Activated naive CD8-positive, alpha-beta T cell (primary cell): ENCODE results near the gene VSX1.

ENCODE experiments used
- H3K27ac Mint-ChIP-seq: one replicate; pipeline ENCODE4 v1.8.0; 2021; ENCODE audit warnings: mixed read lengths
- H3K27me3 Mint-ChIP-seq: one replicate; pipeline ENCODE4 v1.8.0; 2021; ENCODE audit warnings: mixed read lengths
- H3K36me3 Mint-ChIP-seq: one replicate; pipeline ENCODE4 v1.8.0; 2021; ENCODE audit warnings: mixed read lengths
- H3K4me1 Mint-ChIP-seq: one replicate; pipeline ENCODE4 v1.8.0; 2021; ENCODE audit warnings: low read depth, mixed read lengths
- H3K4me3 Mint-ChIP-seq: one replicate; pipeline ENCODE4 v1.8.0; 2021; ENCODE audit warnings: mild to moderate bottlenecking, mixed read lengths
- H3K9me3 Mint-ChIP-seq: one replicate; pipeline ENCODE4 v1.8.0; 2021; ENCODE audit warnings: low read depth, mixed read lengths

Gene VSX1

DNA sequence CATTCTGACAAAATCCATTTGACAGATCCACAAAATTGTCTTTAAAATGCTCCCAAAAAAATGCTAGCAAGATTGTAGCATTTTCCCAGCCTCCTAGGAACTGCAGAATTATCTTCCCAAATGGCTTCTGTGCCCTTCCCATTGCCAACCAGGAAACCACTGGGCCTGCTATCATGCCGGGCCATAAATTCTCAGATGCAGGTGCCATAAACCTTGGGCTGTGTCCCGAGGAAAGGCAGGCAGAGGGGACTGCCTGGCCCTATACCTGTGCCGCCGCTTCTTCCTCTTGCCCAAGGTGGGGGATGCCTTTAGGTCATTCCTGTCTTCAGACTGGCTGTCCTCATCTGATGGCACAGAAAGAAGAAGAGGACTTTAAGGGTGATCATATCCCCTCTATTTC, 2.8 kb downstream of the VSX1 start:
- no peak overlapping the region for H3K4me3 Mint-ChIP-seq
- H3K4me1 Mint-ChIP-seq = peaks cover 20% of the 10 kb centered on the region
- no peaks in the 10 kb centered on the region for H3K36me3 Mint-ChIP-seq
- peaks cover 40% of the 10 kb centered on the region for H3K27me3 Mint-ChIP-seq
- no peak overlapping the region for H3K27ac Mint-ChIP-seq
- H3K9me3 Mint-ChIP-seq = no peaks in the 10 kb centered on the region

DNA sequence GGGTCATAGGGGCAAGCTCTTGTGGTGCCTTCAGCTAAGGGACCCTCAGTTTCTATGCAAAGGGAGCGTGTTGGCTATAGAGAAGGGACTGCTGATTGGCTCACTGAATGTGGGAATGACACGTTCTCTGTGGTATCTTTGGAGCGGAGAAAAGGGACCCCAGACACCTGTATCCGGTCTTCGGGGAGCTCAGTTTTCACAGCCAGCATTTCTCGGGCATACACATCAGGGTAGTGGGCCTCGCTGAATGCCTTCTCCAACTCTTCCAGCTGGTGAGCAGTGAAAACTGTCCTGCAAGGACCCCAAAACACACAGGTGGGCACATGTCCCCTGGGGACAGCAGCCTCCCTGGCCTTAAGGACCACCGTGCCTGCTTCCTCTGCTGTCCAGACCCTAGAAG, 3.3 kb downstream of the VSX1 start:
- H3K4me3 Mint-ChIP-seq = no peak overlapping the region
- H3K9me3 Mint-ChIP-seq = no peaks in the 10 kb centered on the region
- H3K27ac Mint-ChIP-seq = no peak overlapping the region
- H3K27me3 Mint-ChIP-seq = peaks cover 38% of the 10 kb centered on the region
- H3K36me3 Mint-ChIP-seq = no peaks in the 10 kb centered on the region
- H3K4me1 Mint-ChIP-seq = peaks cover 18% of the 10 kb centered on the region

DNA sequence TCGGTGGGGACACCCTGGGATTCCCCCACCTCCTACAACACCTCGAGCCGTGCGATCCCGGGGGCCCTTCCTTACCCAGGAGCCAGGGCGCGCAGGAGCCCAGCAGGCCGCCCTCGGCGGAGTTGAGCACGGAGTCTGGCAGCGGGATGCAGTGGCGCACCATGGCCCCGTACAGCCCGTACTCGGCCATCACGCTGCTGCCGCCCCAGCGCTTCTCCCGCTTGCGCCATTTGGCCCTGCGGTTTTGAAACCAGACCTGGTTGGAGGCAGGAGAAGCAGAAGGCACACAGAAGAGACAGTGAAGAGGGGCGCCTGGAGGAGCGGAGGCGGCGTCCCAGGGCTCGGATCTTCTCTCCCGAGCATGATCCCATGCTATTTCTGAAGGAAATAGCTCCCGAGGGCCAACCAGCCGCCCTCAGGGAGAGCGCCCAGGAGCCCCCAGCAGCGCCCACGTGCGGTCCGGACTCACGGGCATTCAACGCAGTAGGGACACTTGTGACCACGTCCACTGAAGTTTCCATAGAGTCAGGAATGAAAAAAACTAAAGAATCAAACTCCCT, 4.3 kb downstream of the VSX1 start:
- Mint-ChIP-seq H3K4me3 (no peak overlapping the region), H3K4me1 (peaks cover 14% of the 10 kb centered on the region), H3K36me3 (no peaks in the 10 kb centered on the region), H3K27ac (no peak overlapping the region), H3K9me3 (no peaks in the 10 kb centered on the region), H3K27me3 (peaks cover 36% of the 10 kb centered on the region)

DNA sequence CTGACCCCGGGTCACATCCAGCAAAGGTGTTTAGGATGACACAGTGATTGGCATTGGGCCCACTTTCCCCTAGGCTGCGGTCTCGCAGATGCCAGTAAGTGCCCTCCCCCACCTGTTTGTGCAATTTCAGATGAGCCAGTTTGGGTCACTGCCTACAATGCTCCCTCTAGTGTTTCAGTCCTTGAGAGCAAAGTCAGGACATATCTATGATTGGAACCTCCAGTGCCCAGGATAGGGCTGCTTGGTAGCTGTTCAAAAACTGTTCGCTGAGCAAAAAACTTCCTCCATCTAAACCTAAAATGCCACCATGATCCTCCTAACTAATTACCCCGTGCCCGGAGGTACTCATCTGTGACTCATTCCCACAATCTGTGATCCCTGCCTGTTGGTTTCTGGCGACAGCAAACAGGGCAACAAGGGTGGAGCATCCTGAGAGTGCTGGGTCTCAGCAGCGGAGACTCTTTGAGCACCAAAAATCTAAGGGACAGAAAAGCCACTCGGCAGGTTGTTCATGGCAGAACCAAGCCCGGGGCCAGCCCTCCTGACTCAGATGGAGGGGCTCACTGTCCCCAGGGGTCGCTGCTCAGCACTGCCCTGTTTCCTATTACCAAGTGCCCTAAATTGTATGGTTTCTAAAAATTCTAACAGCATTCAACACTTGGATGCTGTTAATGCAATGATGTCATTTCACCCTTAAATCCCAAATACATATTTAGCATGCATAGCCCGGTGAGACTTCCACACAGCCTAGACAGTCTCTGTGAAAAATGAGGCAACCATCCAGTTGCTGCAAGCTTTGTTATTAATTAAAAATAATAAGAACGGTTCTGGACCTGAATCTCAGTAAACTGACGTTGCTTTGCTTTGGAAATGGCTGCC, 5.0 kb downstream of the VSX1 start:
- no peak overlapping the region for H3K4me3 Mint-ChIP-seq
- peaks cover 37% of the 10 kb centered on the region for H3K27me3 Mint-ChIP-seq
- H3K36me3 Mint-ChIP-seq = no peaks in the 10 kb centered on the region
- H3K9me3 Mint-ChIP-seq = no peaks in the 10 kb centered on the region
- peaks cover 10% of the 10 kb centered on the region for H3K4me1 Mint-ChIP-seq
- H3K27ac Mint-ChIP-seq = no peak overlapping the region

DNA sequence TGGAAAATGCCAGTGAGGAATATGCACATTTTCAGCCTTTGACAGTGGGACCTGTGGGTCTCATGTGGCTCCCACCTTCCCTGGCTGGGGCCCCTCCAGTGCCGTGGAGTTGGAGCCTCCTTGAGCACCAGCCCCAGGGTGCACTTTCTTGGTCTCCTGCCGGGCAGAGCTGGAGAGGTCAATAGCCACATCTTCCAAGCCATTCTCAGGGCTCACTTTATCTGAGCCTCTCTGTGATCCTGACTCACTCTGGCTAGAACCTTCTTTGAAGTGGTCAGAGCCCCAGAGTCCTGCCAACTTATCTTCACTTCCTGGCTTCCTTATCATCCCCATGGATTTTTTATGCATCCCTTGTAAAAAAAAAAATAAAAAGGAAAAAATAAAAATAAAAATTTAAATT, 5.7 kb downstream of the VSX1 start:
- H3K4me1 Mint-ChIP-seq = peaks cover 10% of the 10 kb centered on the region
- peaks cover 37% of the 10 kb centered on the region for H3K27me3 Mint-ChIP-seq
- no peaks in the 10 kb centered on the region for H3K36me3 Mint-ChIP-seq
- no peak overlapping the region for H3K27ac Mint-ChIP-seq
- no peaks in the 10 kb centered on the region for H3K9me3 Mint-ChIP-seq
- no peak overlapping the region for H3K4me3 Mint-ChIP-seq

DNA sequence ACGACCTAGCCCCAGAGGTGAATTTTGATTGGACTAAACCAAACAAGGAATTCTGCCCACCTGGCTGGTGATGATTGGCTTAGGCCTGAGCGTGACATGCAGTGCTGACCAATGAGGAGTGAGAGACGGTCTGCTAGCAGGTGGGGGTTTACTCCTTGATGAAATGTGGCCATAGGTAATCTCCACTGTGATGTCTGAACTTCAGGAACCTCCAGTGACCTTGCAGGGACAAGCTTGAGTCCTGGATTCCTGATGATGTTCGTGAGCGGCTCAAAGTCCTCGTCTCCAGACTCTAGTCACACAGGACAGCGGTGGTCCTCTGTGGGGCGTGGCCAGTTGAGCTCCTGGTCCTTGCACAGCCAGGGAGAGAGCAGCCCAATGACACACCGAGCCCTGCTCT, 8.4 kb downstream of the VSX1 start:
- no peak overlapping the region for H3K27ac Mint-ChIP-seq
- no peaks in the 10 kb centered on the region for H3K9me3 Mint-ChIP-seq
- no peak overlapping the region for H3K4me3 Mint-ChIP-seq
- H3K4me1 Mint-ChIP-seq = peaks cover 5% of the 10 kb centered on the region
- H3K36me3 Mint-ChIP-seq = no peaks in the 10 kb centered on the region
- H3K27me3 Mint-ChIP-seq = peaks cover 33% of the 10 kb centered on the region

DNA sequence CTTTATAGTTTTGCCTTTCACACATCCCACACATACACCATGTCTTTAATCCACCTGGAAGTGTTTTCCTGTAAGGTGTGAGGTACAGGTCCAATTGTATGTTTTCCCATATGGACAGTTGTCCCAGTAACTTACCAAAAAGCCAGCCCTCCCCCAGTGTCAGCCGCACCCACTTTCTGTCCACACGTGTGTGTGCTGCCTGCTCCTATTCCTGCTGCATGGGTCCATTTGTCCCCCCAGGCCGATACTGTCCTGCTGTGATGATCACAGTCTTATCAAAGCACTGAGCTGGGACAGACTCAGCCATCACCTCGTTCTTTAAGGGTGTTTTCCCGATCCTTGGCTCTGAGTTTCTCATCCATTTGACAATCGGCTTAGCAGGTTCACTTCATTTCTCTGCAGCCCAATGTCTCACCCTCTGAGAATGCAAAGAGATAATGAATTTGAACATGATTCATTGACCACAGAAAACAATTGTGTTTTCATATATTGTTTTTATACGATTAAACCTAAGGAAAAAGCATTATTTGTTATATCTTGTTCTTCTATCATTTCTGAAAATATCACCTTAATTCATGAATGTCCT, 9.6 kb downstream of the VSX1 start:
- no peaks in the 10 kb centered on the region for H3K9me3 Mint-ChIP-seq
- no peak overlapping the region for H3K27ac Mint-ChIP-seq
- peaks cover 5% of the 10 kb centered on the region for H3K4me1 Mint-ChIP-seq
- no peak overlapping the region for H3K4me3 Mint-ChIP-seq
- no peaks in the 10 kb centered on the region for H3K36me3 Mint-ChIP-seq
- H3K27me3 Mint-ChIP-seq = peaks cover 31% of the 10 kb centered on the region

DNA sequence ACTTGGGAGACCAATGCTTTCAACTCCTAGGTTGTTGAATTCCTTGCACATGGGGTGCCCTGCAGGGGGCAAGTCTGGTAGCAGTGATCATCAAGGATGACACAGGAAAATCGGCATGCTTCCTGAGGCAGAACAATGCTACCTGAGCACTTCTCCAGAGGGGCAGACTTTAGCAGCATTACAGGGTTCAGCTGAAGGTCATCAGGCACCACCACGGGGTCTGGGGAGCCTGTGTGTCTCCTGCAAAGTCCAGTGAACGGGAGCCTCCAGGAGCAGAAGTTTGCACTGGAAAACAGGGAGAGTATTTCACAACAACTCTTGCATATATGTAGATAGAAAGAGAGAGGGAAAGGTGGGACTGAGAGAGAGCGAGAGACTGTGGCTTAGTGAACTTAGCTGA, 10.2 kb downstream of the VSX1 start:
- no peaks in the 10 kb centered on the region for H3K9me3 Mint-ChIP-seq
- peaks cover 28% of the 10 kb centered on the region for H3K27me3 Mint-ChIP-seq
- no peaks in the 10 kb centered on the region for H3K36me3 Mint-ChIP-seq
- peaks cover 2% of the 10 kb centered on the region for H3K4me1 Mint-ChIP-seq
- no peak overlapping the region for H3K4me3 Mint-ChIP-seq
- no peak overlapping the region for H3K27ac Mint-ChIP-seq

DNA sequence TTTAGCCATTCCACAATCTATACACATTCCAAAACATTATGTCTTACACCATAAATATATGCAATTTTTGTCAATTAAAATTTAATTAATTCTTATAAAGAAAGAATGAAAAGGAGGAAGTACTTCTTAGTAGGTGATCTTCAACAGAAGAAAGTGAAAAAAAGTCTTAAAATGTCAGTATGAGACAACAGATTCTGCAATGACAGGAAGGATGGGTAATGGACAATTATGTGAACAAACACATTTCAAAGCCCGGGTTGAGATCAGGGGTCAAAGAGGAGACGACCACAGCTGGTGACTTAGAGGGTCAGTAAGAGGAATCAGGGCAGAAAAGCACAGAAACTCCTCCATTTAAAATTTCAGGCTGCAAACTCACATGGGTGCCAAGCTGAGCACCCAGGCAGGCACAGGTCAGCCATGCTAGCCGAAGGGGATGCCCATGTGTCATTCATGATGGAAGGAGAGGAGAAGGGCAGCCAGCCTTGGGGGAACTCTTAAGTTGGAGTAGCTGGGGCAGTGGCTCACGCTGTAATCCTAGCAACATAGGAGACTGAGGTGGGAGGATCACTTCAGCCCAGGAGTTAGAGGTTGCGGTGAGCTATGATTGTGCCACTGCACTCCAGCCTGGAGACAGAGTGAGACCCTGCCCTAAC, 11.0 kb downstream of the VSX1 start:
- Mint-ChIP-seq H3K4me3 (no peak overlapping the region), H3K27me3 (peaks cover 28% of the 10 kb centered on the region), H3K27ac (no peak overlapping the region), H3K4me1 (peaks cover 2% of the 10 kb centered on the region), H3K9me3 (no peaks in the 10 kb centered on the region), H3K36me3 (no peaks in the 10 kb centered on the region)

DNA sequence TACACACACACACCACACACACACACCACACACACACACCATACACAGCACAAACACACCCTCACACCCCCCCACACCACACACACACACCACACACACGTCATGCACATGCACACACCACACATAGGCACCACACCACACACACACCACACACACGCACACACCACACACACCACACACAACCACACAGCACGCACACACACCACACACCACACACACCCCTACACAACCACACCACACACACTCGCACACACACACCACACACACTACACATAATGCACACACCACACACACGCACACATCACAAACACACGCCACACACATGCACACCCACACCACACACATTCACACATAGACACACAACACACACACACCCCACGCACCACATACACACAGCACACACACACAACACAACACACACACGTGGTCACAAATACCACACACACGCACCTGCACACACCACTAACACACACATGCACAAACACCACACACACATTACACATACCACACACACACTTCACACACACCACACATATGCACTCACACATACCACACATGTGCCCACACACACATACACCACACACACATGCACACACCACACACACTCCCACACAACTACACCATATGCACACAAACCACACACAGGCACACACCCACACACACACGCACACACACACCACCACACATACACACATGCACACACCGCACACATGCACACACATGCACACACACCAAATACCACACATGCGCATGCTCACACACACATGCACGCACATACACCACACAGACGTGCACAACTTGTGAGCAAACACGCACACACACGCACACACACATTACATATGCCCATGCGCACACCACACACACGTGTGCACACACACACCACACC, 14.6 kb downstream of the VSX1 start:
- H3K4me3 Mint-ChIP-seq = no peak overlapping the region
- H3K27me3 Mint-ChIP-seq = peaks cover 23% of the 10 kb centered on the region
- peaks cover 4% of the 10 kb centered on the region for H3K4me1 Mint-ChIP-seq
- no peak overlapping the region for H3K27ac Mint-ChIP-seq
- no peaks in the 10 kb centered on the region for H3K36me3 Mint-ChIP-seq
- H3K9me3 Mint-ChIP-seq = no peaks in the 10 kb centered on the region

DNA sequence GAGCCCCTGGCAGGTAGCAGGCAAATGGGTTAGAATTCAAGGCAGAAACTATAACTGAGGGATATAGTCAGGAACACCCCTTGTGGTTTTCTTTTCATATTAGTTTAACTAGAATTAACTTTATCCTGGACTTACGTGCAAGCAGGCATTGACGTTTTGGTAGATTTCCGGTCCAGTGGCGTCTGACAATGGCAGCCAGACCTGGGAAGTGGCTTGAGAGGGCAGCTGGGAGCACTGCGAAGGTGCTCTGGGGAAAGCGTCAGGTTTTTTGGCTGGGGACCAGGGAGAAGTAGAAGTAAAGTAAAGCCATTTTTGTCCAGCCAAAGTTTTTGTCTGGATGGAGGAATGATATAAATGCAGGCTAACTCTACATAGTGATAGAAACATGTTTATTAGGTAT, 15.6 kb downstream of the VSX1 start:
- Mint-ChIP-seq H3K27me3 (peaks cover 20% of the 10 kb centered on the region), H3K4me3 (no peak overlapping the region), H3K4me1 (peaks cover 4% of the 10 kb centered on the region), H3K27ac (no peak overlapping the region), H3K9me3 (no peaks in the 10 kb centered on the region), H3K36me3 (no peaks in the 10 kb centered on the region)

DNA sequence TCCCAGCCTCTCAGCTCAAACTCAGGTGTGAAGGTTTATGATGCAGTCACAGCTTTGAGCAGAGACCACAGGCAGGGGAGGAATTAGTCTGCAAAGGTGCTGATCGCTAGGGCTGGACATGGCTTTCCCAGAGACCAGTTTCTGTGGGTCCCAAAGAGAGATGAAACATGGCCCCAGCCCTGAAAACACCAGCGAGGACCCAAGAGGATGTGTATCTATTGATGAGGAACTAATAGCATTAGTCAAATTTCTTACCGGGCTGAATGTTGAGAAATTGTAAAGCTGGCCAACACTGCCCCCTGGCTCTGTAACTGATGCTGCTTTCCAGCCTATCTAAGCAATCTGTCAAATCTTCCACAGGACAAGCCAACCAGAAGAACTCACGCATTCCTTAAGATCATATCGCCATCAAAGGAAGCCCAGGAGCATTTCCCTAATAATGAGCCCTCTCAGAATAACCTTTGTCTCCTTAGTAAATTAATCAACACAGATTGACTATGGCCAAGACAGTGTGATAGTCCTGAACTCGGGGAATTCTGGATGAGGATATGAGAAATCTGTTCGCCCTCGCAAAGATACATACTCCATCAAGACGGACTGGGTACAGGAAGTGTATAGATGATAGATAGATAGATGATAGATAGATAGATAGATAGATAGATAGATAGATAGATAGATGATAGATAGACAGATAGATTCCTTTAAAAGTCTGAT, 16.2 kb downstream of the VSX1 start:
- no peak overlapping the region for H3K4me3 Mint-ChIP-seq
- H3K9me3 Mint-ChIP-seq = no peaks in the 10 kb centered on the region
- peaks cover 20% of the 10 kb centered on the region for H3K27me3 Mint-ChIP-seq
- H3K27ac Mint-ChIP-seq = no peak overlapping the region
- peaks cover 4% of the 10 kb centered on the region for H3K4me1 Mint-ChIP-seq
- H3K36me3 Mint-ChIP-seq = no peaks in the 10 kb centered on the region

DNA sequence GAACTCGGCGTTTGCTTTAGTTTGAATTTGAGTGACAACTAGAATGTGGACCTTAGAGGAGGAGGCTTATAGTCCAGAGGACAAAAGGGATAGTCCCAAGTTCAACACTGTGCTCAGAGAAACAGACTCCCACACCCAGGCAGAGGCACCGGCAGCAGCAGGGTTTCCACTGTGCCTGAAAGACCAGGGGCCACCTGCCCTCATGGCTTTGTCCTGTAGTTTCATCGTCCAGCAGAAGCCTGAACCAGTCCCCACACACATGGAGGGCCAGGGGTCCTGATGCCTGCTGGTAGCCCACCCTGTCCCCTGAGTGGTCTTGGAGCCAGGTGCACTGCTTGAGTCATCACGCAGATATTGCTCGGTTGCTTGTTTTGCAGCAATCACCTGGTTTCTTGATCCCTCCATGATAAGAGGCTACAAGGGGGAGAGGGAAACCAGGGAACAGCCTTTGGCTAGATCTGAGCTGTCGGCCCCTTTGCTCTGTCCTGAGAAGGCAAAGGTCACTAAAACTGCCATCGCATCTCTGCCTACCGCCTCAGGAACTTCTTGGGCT, 16.8 kb downstream of the VSX1 start:
- H3K27me3 Mint-ChIP-seq = peaks cover 17% of the 10 kb centered on the region
- peaks cover 6% of the 10 kb centered on the region for H3K4me1 Mint-ChIP-seq
- no peak overlapping the region for H3K4me3 Mint-ChIP-seq
- H3K36me3 Mint-ChIP-seq = no peaks in the 10 kb centered on the region
- H3K27ac Mint-ChIP-seq = no peak overlapping the region
- no peaks in the 10 kb centered on the region for H3K9me3 Mint-ChIP-seq
